Neural cell (in vitro differentiated cells): ENCODE measurements around the gene TBL1XR1. TPM values are rescaled to one million over a fixed set of nuclear protein-coding genes. Genes with fewer than 3 reads are reported as not detected.

ENCODE experiments used
- H2AFZ ChIP-seq: fragments of 200-600, 300-800 bp; sonication (generic), shearing (Covaris generic); 2 replicates; pipeline ENCODE4 v1.6.0; 2014; ENCODE audit warnings: low read depth, mild to moderate bottlenecking, antibody characterized with exemption, low read length, moderate library complexity
- H3F3A ChIP-seq: fragments of 200-600 bp; shearing (Covaris generic); 2 replicates; pipeline ENCODE4 v1.6.1; 2016; ENCODE audit warnings: mild to moderate bottlenecking, moderate library complexity, mixed read lengths, antibody characterized with exemption, low read length; ENCODE audit not compliant: insufficient read depth, poor library complexity, severe bottlenecking
- H3K27ac ChIP-seq: fragments of 200-600, 300-800 bp; sonication (generic), shearing (Covaris generic); 2 replicates; pipeline ENCODE4 v1.5.1; 2014; ENCODE audit warnings: mild to moderate bottlenecking, low read length, moderate library complexity
- H3K27me3 ChIP-seq: fragments of 300-800, 200-600 bp; sonication (generic), shearing (Covaris generic); 2 replicates; pipeline ENCODE4 v1.6.0; 2014; ENCODE audit warnings: mild to moderate bottlenecking, low read depth, low read length, moderate library complexity; ENCODE audit not compliant: insufficient read depth
- H3K36me3 ChIP-seq: fragments of 300-800, 200-600 bp; sonication (generic), shearing (Covaris generic); 2 replicates; pipeline ENCODE4 v1.5.1; 2014; ENCODE audit warnings: mild to moderate bottlenecking, antibody characterized with exemption, low read length, moderate library complexity; ENCODE audit not compliant: insufficient read depth
- H3K4me2 ChIP-seq: fragments of 300-800, 200-600 bp; sonication (generic), shearing (Covaris generic); 2 replicates; pipeline ENCODE4 v1.6.0; 2014; ENCODE audit warnings: mild to moderate bottlenecking, low read length
- H3K4me3 ChIP-seq: fragments of 300-800, 200-600 bp; sonication (generic), shearing (Covaris generic); 2 replicates; pipeline ENCODE4 v1.5.1; 2014; ENCODE audit warnings: mild to moderate bottlenecking, low read length, moderate library complexity
- H3K79me2 ChIP-seq: fragments of 200-600 bp; shearing (Covaris generic); replicated peaks from 2 replicates; pipeline ENCODE4 v1.6.0; 2014; ENCODE audit warnings: mild to moderate bottlenecking, low read length, moderate library complexity; ENCODE audit not compliant: insufficient read depth
- H3K9ac ChIP-seq: fragments of 300-800, 200-600 bp; sonication (generic), shearing (Covaris generic); 2 replicates; pipeline ENCODE4 v1.6.1; 2016; ENCODE audit warnings: mild to moderate bottlenecking, low read length, mixed read lengths
- H3K9me2 ChIP-seq: fragments of 200-600 bp; shearing (Covaris generic); 2 replicates; pipeline ENCODE4 v1.6.1; 2016; ENCODE audit warnings: mild to moderate bottlenecking, low read length, mixed read lengths; ENCODE audit not compliant: insufficient read depth
- H3K9me3 ChIP-seq: fragments of 200-600, 300-800 bp; sonication (generic), shearing (Covaris generic); 2 replicates; pipeline ENCODE4 v1.6.1; 2016; ENCODE audit warnings: mild to moderate bottlenecking, mixed run types, low read length, moderate library complexity, mixed read lengths
- H4K20me1 ChIP-seq: fragments of 200-600 bp; shearing (Covaris generic); 2 replicates; pipeline ENCODE4 v1.6.1; 2016; ENCODE audit warnings: mild to moderate bottlenecking, mixed run types; ENCODE audit not compliant: insufficient read depth
- CTCF ChIP-seq: fragments of 450-650 bp; IDR thresholded peaks from 2 replicates; pipeline ENCODE4 v1.5.1; 2014; ENCODE audit warnings: antibody characterized with exemption, mild to moderate bottlenecking, moderate library complexity; ENCODE audit not compliant: poor library complexity, severe bottlenecking
- EP300 ChIP-seq: fragments of 450-650 bp; conservative IDR thresholded peaks from 2 replicates; pipeline ENCODE4 v1.6.1; 2014; ENCODE audit warnings: antibody characterized with exemption, mild to moderate bottlenecking, moderate library complexity; ENCODE audit not compliant: poor library complexity, severe bottlenecking
- EZH2 ChIP-seq: fragments of 200-600, 300-800 bp; shearing (Covaris generic), sonication (generic); IDR thresholded peaks from 2 replicates; pipeline ENCODE4 v1.6.1; 2014; ENCODE audit warnings: antibody characterized with exemption, low read length, borderline replicate concordance, mild to moderate bottlenecking; ENCODE audit not compliant: insufficient read depth, poor library complexity, severe bottlenecking
- MXI1 ChIP-seq: fragments of 450-650 bp; conservative IDR thresholded peaks from 2 replicates; pipeline ENCODE4 v1.6.1; 2014; ENCODE audit warnings: antibody characterized with exemption, mild to moderate bottlenecking; ENCODE audit not compliant: poor library complexity, severe bottlenecking
- POLR2AphosphoS5 ChIP-seq: IDR thresholded peaks from 2 replicates; pipeline ENCODE4 v1.6.1; 2012
- RAD21 ChIP-seq: fragments of 450-650 bp; conservative IDR thresholded peaks from 2 replicates; pipeline ENCODE4 v1.6.1; 2014; ENCODE audit warnings: antibody characterized with exemption, mild to moderate bottlenecking, moderate library complexity
- REST ChIP-seq: IDR thresholded peaks from 2 replicates; pipeline ENCODE4 v1.6.1; 2012; ENCODE audit warnings: borderline replicate concordance
- SMC3 ChIP-seq: fragments of 450-650 bp; conservative IDR thresholded peaks from 2 replicates; pipeline ENCODE4 v1.6.1; 2014; ENCODE audit warnings: antibody characterized with exemption, mild to moderate bottlenecking, moderate library complexity; ENCODE audit not compliant: poor library complexity
- TAF1 ChIP-seq: IDR thresholded peaks from 2 replicates; pipeline ENCODE4 v1.6.1; 2012; ENCODE audit warnings: low read depth
- polyA plus RNA-seq: library from polyadenylated mRNA; depleted of rRNA; stranded (reverse); fragments of >200 nt; gene quantifications from 2 replicates; pipeline ENCODE4 v1.2.3, GENCODE V29; 2014

TBL1XR1 gene
- polyA plus RNA-seq, 1 donor from 2014 or later = 96.3 TPM

DNA sequence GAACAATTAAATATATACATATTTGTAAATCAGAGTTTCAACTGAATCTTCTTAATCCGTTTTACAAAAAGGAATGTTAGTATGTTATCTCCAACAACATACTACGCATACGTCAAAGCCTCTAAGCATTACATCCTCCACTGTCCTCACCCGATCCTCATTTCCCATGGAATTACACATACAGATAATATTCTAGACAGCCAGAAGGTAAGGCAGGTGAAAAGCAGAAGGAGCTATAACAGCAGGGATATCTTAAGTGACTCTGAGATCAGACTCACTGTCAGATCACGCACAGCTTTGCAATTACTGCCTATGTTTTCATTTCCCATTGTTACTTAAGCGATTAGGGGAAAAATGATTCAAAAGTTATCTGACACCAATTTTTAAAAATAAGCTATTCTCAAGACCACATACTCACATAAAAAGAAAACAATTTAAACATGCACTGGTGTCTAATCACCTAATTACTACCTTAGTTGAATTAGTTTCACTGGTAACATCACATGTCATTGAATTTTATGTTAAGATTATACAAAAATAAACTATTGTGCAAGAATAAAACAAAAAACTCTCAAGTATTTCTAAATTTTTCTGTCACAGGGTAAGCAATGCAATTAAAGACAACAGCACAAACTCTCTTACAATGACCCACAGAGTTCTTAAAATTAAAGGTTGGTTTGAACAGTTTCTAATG, 92.8 kb downstream of the TBL1XR1 start:
- H3F3A ChIP-seq = no peaks in the 10 kb centered on the region
- peaks cover 99% of the 10 kb centered on the region for H3K79me2 ChIP-seq
- H3K27me3 ChIP-seq = no peaks in the 10 kb centered on the region
- H3K4me3 ChIP-seq = no peak overlapping the region
- H3K9me3 ChIP-seq = no peaks in the 10 kb centered on the region
- no peaks in the 10 kb centered on the region for H4K20me1 ChIP-seq
- TF ChIP-seq EP300 = no peak
- TF ChIP-seq SMC3 = no peak
- no peak for TF ChIP-seq REST
- no peak for TF ChIP-seq TAF1
- TF ChIP-seq MXI1 = no peak
- no peak for TF ChIP-seq CTCF
- no peak for TF ChIP-seq POLR2AphosphoS5
- no peak for TF ChIP-seq EZH2
- TF ChIP-seq RAD21 = no peak
- no peaks in the 10 kb centered on the region for H3K9me2 ChIP-seq
- H3K9ac ChIP-seq = no peak overlapping the region
- H2AFZ ChIP-seq = no peak overlapping the region
- H3K27ac ChIP-seq = no peak overlapping the region
- no peak overlapping the region for H3K4me2 ChIP-seq
- no peaks in the 10 kb centered on the region for H3K36me3 ChIP-seq

DNA sequence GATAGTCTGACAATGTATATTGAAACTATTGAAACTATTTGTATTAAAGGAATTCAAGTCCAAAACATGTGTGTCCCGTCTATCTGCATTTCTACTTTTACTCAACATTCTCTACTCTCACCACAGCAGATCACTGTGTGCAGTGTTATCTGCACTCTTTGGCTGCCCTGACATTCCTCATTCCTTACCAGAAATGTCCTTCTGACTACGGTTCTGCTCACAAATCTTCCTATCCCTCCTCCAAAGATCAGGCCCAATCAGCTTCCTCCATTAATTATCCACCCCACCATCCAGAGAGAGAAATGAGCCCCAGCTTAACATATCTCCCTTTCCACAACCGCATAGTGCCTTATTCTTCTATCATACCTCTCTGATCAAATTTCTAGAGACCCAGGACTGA, 94.7 kb downstream of the TBL1XR1 start:
- Histone ChIP-seq H3K9ac (no peak overlapping the region), H3K4me2 (no peak overlapping the region)

More for the DNA sequence above, 94.7 kb downstream of the TBL1XR1 start:
- TF ChIP-seq RAD21 = no peak
- Histone ChIP-seq H3K27me3 (no peaks in the 10 kb centered on the region), H4K20me1 (no peaks in the 10 kb centered on the region), H3F3A (no peaks in the 10 kb centered on the region), H3K9me2 (no peaks in the 10 kb centered on the region), H3K79me2 (peaks cover 97% of the 10 kb centered on the region), H3K36me3 (no peaks in the 10 kb centered on the region), H3K9me3 (no peaks in the 10 kb centered on the region), H3K4me3 (no peak overlapping the region), H3K27ac (no peak overlapping the region), H2AFZ (no peak overlapping the region)
